ENCODE data around the gene STK24. TPM values are rescaled to one million over a fixed set of nuclear protein-coding genes. Genes with fewer than 3 reads are reported as not detected.

The STK24 gene
- polyA plus RNA-seq, 2 of the 4 experiments (the other 2 are of a cell fraction) = 46.1 to 55.6 TPM

GRCh38 chr13:98504371-98504963, 72.4 kb downstream of the STK24 start:
- ATAC-seq (no peak), DNase-seq (ENCODE audit: low read depth in 1 of 2, low spot score in 1 of 2) (no peak), FAIRE-seq (no peak)
- ChIA-PET POLR2A (no interaction called here), CTCF (interaction anchor here (1.0 to 2.1 kb wide), 4 partner anchors 19 to 331 kb away, joined by 3 to 7 read pairs (median 4); no protein-coding TSS in a partner anchor)
- Histone ChIP-seq H3K4me1 (peaks cover 39% of the 10 kb centered on the region), H3K4me3 (no peak overlapping the region), H3K27ac (no peak overlapping the region), H3K4me2 (no peak overlapping the region), H3K9me3 (no peaks in the 10 kb centered on the region)
- TF ChIP-seq ELK1 (IDR thresholded peaks at IDR 0.05; ENCODE audit: low read depth, low read length) (no peak), JUNB (IDR thresholded peaks at IDR 0.05) (no peak), JUN (IDR thresholded peaks at IDR 0.05) (no peak), RFX5 (IDR thresholded peaks at IDR 0.05) (no peak), NFE2L2 (conservative IDR thresholded peaks at IDR 0.05; ENCODE audit: low read length) (no peak), EP300 (IDR thresholded peaks at IDR 0.05) (no peak), TP53 (CRISPR knock-in tag; IDR thresholded peaks at IDR 0.05) (no peak), FOSB (CRISPR knock-in tag; IDR thresholded peaks at IDR 0.05) (no peak), ZNF302 (CRISPR knock-in tag; IDR thresholded peaks at IDR 0.05) (no peak), KDM1A (IDR thresholded peaks at IDR 0.05; ENCODE audit: low read depth) (no peak), POLR2AphosphoS2 (conservative IDR thresholded peaks at IDR 0.05; ENCODE audit: low read length) (no peak), HOXA7 (CRISPR knock-in tag; IDR thresholded peaks at IDR 0.05) (no peak), ZFP36 (IDR thresholded peaks at IDR 0.05; ENCODE audit: borderline replicate concordance, partially characterized antibody) (no peak), RNF2 (IDR thresholded peaks at IDR 0.05; ENCODE audit: borderline replicate concordance, low read depth) (no peak)
- TF ChIP-seq, protein P1, sequence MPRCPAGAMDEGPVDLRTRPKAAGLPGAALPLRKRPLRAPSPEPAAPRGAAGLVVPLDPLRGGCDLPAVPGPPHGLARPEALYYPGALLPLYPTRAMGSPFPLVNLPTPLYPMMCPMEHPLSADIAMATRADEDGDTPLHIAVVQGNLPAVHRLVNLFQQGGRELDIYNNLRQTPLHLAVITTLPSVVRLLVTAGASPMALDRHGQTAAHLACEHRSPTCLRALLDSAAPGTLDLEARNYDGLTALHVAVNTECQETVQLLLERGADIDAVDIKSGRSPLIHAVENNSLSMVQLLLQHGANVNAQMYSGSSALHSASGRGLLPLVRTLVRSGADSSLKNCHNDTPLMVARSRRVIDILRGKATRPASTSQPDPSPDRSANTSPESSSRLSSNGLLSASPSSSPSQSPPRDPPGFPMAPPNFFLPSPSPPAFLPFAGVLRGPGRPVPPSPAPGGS (IDR thresholded peaks at IDR 0.05) = no peak
- TF ChIP-seq, protein P2, sequence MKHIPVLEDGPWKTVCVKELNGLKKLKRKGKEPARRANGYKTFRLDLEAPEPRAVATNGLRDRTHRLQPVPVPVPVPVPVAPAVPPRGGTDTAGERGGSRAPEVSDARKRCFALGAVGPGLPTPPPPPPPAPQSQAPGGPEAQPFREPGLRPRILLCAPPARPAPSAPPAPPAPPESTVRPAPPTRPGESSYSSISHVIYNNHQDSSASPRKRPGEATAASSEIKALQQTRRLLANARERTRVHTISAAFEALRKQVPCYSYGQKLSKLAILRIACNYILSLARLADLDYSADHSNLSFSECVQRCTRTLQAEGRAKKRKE (CRISPR knock-in tag; IDR thresholded peaks at IDR 0.05; ENCODE audit: low read depth) = no peak
- 91% methylated on average over 12 of the region's 12 CpGs for whole genome bisulfite sequencing (ENCODE audit: missing lambda C conversion rate)

DNA sequence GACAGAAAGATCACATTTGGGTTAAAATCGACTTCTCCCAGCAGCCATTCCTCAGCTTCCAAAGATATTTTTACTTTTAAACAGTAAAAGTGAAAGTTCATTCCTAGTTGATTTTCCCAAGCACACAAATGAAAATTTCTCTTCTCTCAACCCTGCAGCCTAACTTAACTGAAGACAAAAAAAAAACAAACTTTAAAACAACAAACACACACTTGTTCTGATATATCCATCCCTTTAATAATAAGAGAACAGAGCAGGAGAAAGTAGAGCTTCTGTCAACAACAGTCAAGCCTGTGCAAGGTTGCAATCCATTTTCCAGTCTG, 72.9 kb downstream of the STK24 start:
- ChIA-PET CTCF (interaction anchor here (0.5 to 2.1 kb wide), 6 partner anchors 19 to 331 kb away, joined by 3 to 7 read pairs (median 3); no protein-coding TSS in a partner anchor), POLR2A (no interaction called here)
- DNase-seq (ENCODE audit: low read depth in 1 of 2, low spot score in 1 of 2) (no peak), FAIRE-seq (no peak), ATAC-seq (no peak)
- Histone ChIP-seq H3K4me2 (peak overlapping the region; percentile 23; the same call in 1 of the 3 replicates), H3K27ac (0 out of 6 replicates have a peak overlapping the region, but pooled peaks of 1 of the 2 experiments have one; percentile 26), H3K4me1 (peaks cover 34% of the 10 kb centered on the region), H3K4me3 (no peak overlapping the region), H3K9me3 (no peaks in the 10 kb centered on the region)
- no peak for TF ChIP-seq PHF8 (IDR thresholded peaks at IDR 0.05; ENCODE audit: borderline replicate concordance, low read depth)
- TF ChIP-seq EHF (CRISPR knock-in tag; IDR thresholded peaks at IDR 0.05) = no peak
- no peak for TF ChIP-seq HMGXB4 (CRISPR knock-in tag; IDR thresholded peaks at IDR 0.05; ENCODE audit: borderline replicate concordance)
- TF ChIP-seq, protein P1 (IDR thresholded peaks at IDR 0.05) = no peak
- no peak for TF ChIP-seq CBX2 (IDR thresholded peaks at IDR 0.05; ENCODE audit: borderline replicate concordance, low read depth)
- TF ChIP-seq RARB (CRISPR knock-in tag; IDR thresholded peaks at IDR 0.05) = no peak
- WGBS (ENCODE audit: missing lambda C conversion rate) = 50% methylated on average over 1 of the region's 1 CpG

All from A549 (cell line).